ENCODE data around the gene CD6. TPM values are rescaled to one million over a fixed set of nuclear protein-coding genes. Genes with fewer than 3 reads are reported as not detected.

Gene CD6
- total and polyA plus RNA-seq, 10 of the 15 experiments (the other 5 are each of a cell fraction or from before 2014, with no cell fraction given) = 0.37 to 17.6 (median 6.2) TPM

GRCh38 chr11:60964801-60965200 is 6.7 kb upstream of the CD6 start:
- no TSS peak for BruUV-seq (replicated peaks)
- WGBS (ENCODE audit: insufficient coverage, insufficient replicate concordance, low lambda C conversion rate, missing lambda C conversion rate) = 49% methylated on average over 6 of the region's 6 CpGs
- ChIA-PET SMC1A (ENCODE audit: uncharacterized antibody, unreplicated experiment) (interaction anchor here (1.1 to 1.2 kb wide), 2 partner anchors 11 kb away, joined by 3 read pairs; no protein-coding TSS in a partner anchor), CTCF (interaction anchor here (0.9 to 1.6 kb wide), 2 partner anchors 12 to 58 kb away, joined by 3 to 4 read pairs; no protein-coding TSS in a partner anchor), RAD21 (ENCODE audit: unreplicated experiment) (interaction anchor here (1.3 kb wide), 1 partner anchor 57 kb away, joined by 3 read pairs; no protein-coding TSS in a partner anchor), POLR2A (no interaction called here)
- no peak overlapping the region for H2AFZ ChIP-seq (ENCODE audit: control insufficient read depth, low read depth, low read length)
- H3K27me3 ChIP-seq (replicated peaks in 1 of 2; ENCODE audit: control insufficient read depth in 2 of 2, insufficient read depth in 2 of 2, low read length in 1 of 2) = no peaks in the 10 kb centered on the region
- H3K9ac ChIP-seq (ENCODE audit: control insufficient read depth, insufficient read depth, low read length) = no peak overlapping the region
- H3K79me2 ChIP-seq (ENCODE audit: control insufficient read depth, insufficient read depth, low read length) = no peaks in the 10 kb centered on the region
- intact Hi-C loops (cut with micrococcal nuclease; ENCODE audit: unreplicated experiment) = no loop called here
- H3K9me3 ChIP-seq (replicated peaks; ENCODE audit: control insufficient read depth, insufficient read depth, low read length) = peaks cover 3% of the 10 kb centered on the region
- no peak for ATAC-seq
- H3K4me1 ChIP-seq (ENCODE audit: control insufficient read depth, insufficient read depth, low read length) = peaks cover 5% of the 10 kb centered on the region
- DNase-seq (ENCODE audit: low read depth, low spot score) = no peak
- no peak overlapping the region for H3K27ac ChIP-seq (ENCODE audit: control insufficient read depth, insufficient read depth)
- FAIRE-seq = no peak
- no peak overlapping the region for H3K4me3 ChIP-seq
- in situ Hi-C loops (cut with MboI) = no loop called here
- no peak for TF ChIP-seq RB1 (IDR thresholded peaks at IDR 0.05; ENCODE audit: borderline replicate concordance)
- no peak for TF ChIP-seq GATAD2B (conservative IDR thresholded peaks at IDR 0.05; ENCODE audit: low read depth)
- no peak for TF ChIP-seq ZBTB4 (CRISPR knock-in tag; IDR thresholded peaks at IDR 0.05)
- TF ChIP-seq USF2 (IDR thresholded peaks at IDR 0.05; ENCODE audit: borderline replicate concordance, low read depth, low read length) = no peak
- no peak for TF ChIP-seq MXI1 (IDR thresholded peaks at IDR 0.05; ENCODE audit: low read depth, low read length)
- TF ChIP-seq RAD51 (IDR thresholded peaks at IDR 0.05) = no peak
- no peak for TF ChIP-seq BMI1 (IDR thresholded peaks at IDR 0.05; ENCODE audit: borderline replicate concordance)
- TF ChIP-seq HSF1 (IDR thresholded peaks at IDR 0.05; ENCODE audit: low read depth, low read length) = no peak
- no peak for TF ChIP-seq IKZF1 (conservative IDR thresholded peaks at IDR 0.05)
- TF ChIP-seq CBX5 (IDR thresholded peaks at IDR 0.05; ENCODE audit: low read depth) = no peak
- H3K36me3 ChIP-seq (ENCODE audit: control insufficient read depth in 2 of 2, insufficient read depth in 2 of 2, low read length in 1 of 2) = no peaks in the 10 kb centered on the region
- H4K20me1 ChIP-seq (ENCODE audit: control insufficient read depth, insufficient read depth) = no peaks in the 10 kb centered on the region
- no peak overlapping the region for H3K4me2 ChIP-seq (ENCODE audit: control insufficient read depth, insufficient read depth)
